ENCODE measurements around the gene PSPC1.
"Not testable (repeated sequence)": the region's sequence is repeated elsewhere in the genome, so short reads cannot be mapped to it uniquely, and the experiment has no call there.

- not testable (repeated sequence) for TF ChIP-seq CTCF (conservative IDR thresholded peaks at IDR 0.05); ZFX (IDR thresholded peaks at IDR 0.05)
These were observed 81.1 kb downstream of the PSPC1 start for GRCh38 chr13:19701619-19702018.
